Measurements from ENCODE around the gene APEX1.

DNA sequence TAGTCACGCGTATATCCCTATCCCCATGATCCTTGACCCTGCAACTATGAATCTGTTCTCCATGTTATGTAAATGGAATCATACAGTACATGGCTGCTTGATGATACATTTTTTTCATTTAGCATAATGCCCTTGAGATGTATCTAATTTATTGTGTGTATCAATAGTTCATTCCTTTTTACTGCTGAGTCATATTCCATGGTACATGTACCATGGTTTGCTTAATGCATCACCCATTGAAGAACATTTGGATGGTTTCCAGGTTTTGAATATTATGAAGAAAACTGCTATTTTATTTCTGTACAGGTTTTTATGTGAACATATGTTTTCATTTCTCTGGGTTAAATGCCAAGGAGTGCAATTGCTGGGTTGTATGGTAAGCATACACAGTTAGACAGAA, 46.3 kb downstream of the APEX1 start:
- TF ChIP-seq, protein P1, sequence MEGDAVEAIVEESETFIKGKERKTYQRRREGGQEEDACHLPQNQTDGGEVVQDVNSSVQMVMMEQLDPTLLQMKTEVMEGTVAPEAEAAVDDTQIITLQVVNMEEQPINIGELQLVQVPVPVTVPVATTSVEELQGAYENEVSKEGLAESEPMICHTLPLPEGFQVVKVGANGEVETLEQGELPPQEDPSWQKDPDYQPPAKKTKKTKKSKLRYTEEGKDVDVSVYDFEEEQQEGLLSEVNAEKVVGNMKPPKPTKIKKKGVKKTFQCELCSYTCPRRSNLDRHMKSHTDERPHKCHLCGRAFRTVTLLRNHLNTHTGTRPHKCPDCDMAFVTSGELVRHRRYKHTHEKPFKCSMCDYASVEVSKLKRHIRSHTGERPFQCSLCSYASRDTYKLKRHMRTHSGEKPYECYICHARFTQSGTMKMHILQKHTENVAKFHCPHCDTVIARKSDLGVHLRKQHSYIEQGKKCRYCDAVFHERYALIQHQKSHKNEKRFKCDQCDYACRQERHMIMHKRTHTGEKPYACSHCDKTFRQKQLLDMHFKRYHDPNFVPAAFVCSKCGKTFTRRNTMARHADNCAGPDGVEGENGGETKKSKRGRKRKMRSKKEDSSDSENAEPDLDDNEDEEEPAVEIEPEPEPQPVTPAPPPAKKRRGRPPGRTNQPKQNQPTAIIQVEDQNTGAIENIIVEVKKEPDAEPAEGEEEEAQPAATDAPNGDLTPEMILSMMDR (IDR thresholded peaks at IDR 0.05) = no peak
- no peak for TF ChIP-seq POLR2A (IDR thresholded peaks at IDR 0.05)
